ENCODE data around the gene MS4A8. TPM values are rescaled to one million over a fixed set of nuclear protein-coding genes. Genes with fewer than 3 reads are reported as not detected.

MS4A8 gene
- total RNA-seq, 1 experiment from 2014 or later, result not detected

DNA sequence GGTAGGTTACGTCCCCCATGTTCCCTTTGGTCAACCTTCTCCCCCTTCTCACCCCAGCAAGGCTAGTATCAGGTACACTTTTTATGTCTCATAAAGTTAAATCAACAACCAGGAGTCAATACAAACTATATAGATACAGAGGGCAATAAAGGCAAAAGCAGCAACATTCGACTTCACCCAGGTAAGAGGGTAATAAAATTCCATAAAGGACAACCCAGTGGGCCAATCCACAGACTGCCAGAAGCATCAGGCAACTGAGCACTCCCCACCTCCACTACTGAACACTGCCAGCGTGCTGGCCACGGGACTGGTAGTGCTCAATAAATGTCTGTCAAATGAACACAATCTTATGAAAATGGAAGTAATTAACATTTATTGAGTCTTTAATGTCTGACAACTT, 20.0 kb downstream of the MS4A8 start (continued):
- TF ChIP-seq, protein P1, sequence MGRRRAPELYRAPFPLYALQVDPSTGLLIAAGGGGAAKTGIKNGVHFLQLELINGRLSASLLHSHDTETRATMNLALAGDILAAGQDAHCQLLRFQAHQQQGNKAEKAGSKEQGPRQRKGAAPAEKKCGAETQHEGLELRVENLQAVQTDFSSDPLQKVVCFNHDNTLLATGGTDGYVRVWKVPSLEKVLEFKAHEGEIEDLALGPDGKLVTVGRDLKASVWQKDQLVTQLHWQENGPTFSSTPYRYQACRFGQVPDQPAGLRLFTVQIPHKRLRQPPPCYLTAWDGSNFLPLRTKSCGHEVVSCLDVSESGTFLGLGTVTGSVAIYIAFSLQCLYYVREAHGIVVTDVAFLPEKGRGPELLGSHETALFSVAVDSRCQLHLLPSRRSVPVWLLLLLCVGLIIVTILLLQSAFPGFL (CRISPR knock-in tag; IDR thresholded peaks at IDR 0.05; ENCODE audit: borderline replicate concordance), result no peak
- TF ChIP-seq, protein P2, sequence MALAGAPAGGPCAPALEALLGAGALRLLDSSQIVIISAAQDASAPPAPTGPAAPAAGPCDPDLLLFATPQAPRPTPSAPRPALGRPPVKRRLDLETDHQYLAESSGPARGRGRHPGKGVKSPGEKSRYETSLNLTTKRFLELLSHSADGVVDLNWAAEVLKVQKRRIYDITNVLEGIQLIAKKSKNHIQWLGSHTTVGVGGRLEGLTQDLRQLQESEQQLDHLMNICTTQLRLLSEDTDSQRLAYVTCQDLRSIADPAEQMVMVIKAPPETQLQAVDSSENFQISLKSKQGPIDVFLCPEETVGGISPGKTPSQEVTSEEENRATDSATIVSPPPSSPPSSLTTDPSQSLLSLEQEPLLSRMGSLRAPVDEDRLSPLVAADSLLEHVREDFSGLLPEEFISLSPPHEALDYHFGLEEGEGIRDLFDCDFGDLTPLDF (CRISPR knock-in tag; IDR thresholded peaks at IDR 0.05), result no peak
- TF ChIP-seq SP1 (CRISPR knock-in tag; conservative IDR thresholded peaks at IDR 0.05) (no peak), MLX (CRISPR knock-in tag; IDR thresholded peaks at IDR 0.05) (no peak), MAX (CRISPR knock-in tag; IDR thresholded peaks at IDR 0.05) (no peak)
- TF ChIP-seq, protein P3, sequence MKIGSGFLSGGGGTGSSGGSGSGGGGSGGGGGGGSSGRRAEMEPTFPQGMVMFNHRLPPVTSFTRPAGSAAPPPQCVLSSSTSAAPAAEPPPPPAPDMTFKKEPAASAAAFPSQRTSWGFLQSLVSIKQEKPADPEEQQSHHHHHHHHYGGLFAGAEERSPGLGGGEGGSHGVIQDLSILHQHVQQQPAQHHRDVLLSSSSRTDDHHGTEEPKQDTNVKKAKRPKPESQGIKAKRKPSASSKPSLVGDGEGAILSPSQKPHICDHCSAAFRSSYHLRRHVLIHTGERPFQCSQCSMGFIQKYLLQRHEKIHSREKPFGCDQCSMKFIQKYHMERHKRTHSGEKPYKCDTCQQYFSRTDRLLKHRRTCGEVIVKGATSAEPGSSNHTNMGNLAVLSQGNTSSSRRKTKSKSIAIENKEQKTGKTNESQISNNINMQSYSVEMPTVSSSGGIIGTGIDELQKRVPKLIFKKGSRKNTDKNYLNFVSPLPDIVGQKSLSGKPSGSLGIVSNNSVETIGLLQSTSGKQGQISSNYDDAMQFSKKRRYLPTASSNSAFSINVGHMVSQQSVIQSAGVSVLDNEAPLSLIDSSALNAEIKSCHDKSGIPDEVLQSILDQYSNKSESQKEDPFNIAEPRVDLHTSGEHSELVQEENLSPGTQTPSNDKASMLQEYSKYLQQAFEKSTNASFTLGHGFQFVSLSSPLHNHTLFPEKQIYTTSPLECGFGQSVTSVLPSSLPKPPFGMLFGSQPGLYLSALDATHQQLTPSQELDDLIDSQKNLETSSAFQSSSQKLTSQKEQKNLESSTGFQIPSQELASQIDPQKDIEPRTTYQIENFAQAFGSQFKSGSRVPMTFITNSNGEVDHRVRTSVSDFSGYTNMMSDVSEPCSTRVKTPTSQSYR (CRISPR knock-in tag; IDR thresholded peaks at IDR 0.05), result no peak

DNA sequence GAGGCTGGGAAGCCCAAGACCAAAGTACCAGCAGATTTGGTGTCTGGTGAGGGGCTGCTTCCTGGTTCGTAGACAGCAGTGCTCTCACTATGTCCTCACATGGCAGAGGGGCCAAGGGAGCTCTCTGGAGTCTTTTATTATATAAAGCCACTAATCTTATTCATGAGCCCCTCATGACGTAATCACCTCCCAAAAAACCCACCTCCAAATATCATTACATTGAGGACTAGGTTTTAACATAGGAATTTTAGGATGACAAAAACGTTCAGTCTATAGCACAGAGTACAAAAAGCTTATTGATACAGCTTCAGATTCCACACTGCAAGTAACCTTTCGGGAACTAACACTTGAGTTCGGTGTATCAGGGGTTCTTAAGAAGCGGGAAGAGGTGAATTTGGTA, 21.0 kb downstream of the MS4A8 start:
- H3K9me3 Mint-ChIP-seq, result peaks cover 30% of the 10 kb centered on the region
- no peaks in the 10 kb centered on the region for H3K4me1 Mint-ChIP-seq
- H3K4me3 Mint-ChIP-seq, result no peak overlapping the region
- no peak overlapping the region for H3K27ac Mint-ChIP-seq
- ATAC-seq (no peak), DNase-seq (ENCODE audit: low spot score) (no peak)
- H3K36me3 Mint-ChIP-seq, result peaks cover 3% of the 10 kb centered on the region; the same call in 1 of the 2 replicates
- CTCF ChIA-PET, result interaction anchor here (1.0 kb wide), 1 partner anchor 43 kb away, joined by 3 read pairs; no protein-coding TSS in a partner anchor
- peaks cover 17% of the 10 kb centered on the region for H3K27me3 Mint-ChIP-seq (ENCODE audit: low read depth)
- POLR2A ChIA-PET, result no interaction called here
- no peak for TF ChIP-seq OVOL2 (CRISPR knock-in tag; IDR thresholded peaks at IDR 0.05; ENCODE audit: borderline replicate concordance)
- TF ChIP-seq ZNF232 (CRISPR knock-in tag; IDR thresholded peaks at IDR 0.05), result no peak
- no peak for TF ChIP-seq EMX1 (CRISPR knock-in tag; IDR thresholded peaks at IDR 0.05)
- no peak for TF ChIP-seq NR2C2 (CRISPR knock-in tag; IDR thresholded peaks at IDR 0.05)
- no peak for TF ChIP-seq PRRX2 (CRISPR knock-in tag; IDR thresholded peaks at IDR 0.05)
- TF ChIP-seq SP1 (CRISPR knock-in tag; conservative IDR thresholded peaks at IDR 0.05), result no peak
- no peak for TF ChIP-seq FOXJ3 (CRISPR knock-in tag; IDR thresholded peaks at IDR 0.05; ENCODE audit: borderline replicate concordance)
- TF ChIP-seq, protein P4, sequence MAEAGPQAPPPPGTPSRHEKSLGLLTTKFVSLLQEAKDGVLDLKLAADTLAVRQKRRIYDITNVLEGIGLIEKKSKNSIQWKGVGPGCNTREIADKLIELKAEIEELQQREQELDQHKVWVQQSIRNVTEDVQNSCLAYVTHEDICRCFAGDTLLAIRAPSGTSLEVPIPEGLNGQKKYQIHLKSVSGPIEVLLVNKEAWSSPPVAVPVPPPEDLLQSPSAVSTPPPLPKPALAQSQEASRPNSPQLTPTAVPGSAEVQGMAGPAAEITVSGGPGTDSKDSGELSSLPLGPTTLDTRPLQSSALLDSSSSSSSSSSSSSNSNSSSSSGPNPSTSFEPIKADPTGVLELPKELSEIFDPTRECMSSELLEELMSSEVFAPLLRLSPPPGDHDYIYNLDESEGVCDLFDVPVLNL (CRISPR knock-in tag; IDR thresholded peaks at IDR 0.05; ENCODE audit: borderline replicate concordance, low read depth), result no peak
- no peak for TF ChIP-seq ZNF425 (CRISPR knock-in tag; conservative IDR thresholded peaks at IDR 0.05)
- TF ChIP-seq, protein P5, sequence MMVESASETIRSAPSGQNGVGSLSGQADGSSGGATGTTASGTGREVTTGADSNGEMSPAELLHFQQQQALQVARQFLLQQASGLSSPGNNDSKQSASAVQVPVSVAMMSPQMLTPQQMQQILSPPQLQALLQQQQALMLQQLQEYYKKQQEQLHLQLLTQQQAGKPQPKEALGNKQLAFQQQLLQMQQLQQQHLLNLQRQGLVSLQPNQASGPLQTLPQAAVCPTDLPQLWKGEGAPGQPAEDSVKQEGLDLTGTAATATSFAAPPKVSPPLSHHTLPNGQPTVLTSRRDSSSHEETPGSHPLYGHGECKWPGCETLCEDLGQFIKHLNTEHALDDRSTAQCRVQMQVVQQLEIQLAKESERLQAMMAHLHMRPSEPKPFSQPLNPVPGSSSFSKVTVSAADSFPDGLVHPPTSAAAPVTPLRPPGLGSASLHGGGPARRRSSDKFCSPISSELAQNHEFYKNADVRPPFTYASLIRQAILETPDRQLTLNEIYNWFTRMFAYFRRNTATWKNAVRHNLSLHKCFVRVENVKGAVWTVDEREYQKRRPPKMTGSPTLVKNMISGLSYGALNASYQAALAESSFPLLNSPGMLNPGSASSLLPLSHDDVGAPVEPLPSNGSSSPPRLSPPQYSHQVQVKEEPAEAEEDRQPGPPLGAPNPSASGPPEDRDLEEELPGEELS (CRISPR knock-in tag; IDR thresholded peaks at IDR 0.05), result no peak
- TF ChIP-seq, protein P6, sequence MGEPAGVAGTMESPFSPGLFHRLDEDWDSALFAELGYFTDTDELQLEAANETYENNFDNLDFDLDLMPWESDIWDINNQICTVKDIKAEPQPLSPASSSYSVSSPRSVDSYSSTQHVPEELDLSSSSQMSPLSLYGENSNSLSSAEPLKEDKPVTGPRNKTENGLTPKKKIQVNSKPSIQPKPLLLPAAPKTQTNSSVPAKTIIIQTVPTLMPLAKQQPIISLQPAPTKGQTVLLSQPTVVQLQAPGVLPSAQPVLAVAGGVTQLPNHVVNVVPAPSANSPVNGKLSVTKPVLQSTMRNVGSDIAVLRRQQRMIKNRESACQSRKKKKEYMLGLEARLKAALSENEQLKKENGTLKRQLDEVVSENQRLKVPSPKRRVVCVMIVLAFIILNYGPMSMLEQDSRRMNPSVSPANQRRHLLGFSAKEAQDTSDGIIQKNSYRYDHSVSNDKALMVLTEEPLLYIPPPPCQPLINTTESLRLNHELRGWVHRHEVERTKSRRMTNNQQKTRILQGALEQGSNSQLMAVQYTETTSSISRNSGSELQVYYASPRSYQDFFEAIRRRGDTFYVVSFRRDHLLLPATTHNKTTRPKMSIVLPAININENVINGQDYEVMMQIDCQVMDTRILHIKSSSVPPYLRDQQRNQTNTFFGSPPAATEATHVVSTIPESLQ (CRISPR knock-in tag; IDR thresholded peaks at IDR 0.05), result no peak
- TF ChIP-seq CBFB (CRISPR knock-in tag; IDR thresholded peaks at IDR 0.05; ENCODE audit: low read depth), result no peak
- TF ChIP-seq KAT7 (CRISPR knock-in tag; IDR thresholded peaks at IDR 0.05; ENCODE audit: borderline replicate concordance), result no peak
- TF ChIP-seq ETV6 (CRISPR knock-in tag; IDR thresholded peaks at IDR 0.05), result no peak
- TF ChIP-seq, protein P1 (CRISPR knock-in tag; IDR thresholded peaks at IDR 0.05; ENCODE audit: borderline replicate concordance), result no peak
